Fibroblast of peridontal ligament (primary cell): Measurements from ENCODE around the gene PRR23C.
"Not testable (repeated sequence)": the region's sequence is repeated elsewhere in the genome, so short reads cannot be mapped to it uniquely, and the experiment has no call there.

Source experiments
- DNase-seq: peaks from one replicate; pipeline ENCODE4 v3.0.0-alpha.2; 2010; ENCODE audit errors: extremely low read depth

PRR23C gene

DNA sequence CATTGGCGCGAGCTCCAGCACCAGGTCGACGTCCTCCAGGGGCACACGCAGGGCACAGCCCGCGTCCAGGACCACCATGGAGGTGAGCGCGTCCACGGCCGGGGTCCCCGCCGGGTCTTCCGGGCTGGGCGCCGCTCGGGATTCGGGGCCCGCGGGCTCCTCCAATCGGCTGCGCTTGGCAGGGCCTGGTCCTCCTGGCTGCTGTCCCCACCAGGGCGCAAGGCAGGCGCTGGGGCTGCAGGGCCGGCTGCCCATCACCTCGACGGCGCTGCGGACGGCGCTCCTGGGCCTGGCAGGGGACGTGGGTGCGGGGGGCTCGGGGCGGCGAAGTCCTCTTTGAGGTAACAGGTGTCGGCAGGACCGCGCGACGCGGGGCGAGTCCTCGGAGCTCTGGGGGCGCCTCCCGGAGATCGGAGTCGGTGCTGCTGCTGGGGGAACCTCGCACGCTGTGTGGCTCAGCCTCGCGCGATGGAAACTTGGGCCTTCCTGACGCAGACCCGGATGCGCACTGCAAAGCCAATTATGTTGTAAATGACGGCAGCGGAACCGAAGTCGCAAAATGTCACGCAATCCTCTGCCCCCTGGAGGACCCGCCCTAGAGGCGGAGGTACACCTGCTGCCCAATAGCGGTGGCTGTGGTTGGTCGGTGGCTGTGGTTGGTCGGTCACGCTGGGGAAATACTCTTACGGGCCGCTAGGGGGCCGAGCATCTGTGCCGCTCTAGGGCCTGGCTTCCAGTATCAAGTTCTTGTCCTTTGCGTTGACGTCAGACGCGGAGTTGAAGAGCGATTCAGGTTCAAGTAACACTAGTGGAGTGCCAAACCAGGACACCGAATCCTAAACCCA, at the start of gene PRR23C:
TSS of gene PRR23C (minus strand) at position 527 of the 845 bp plus-strand sequence. CDS start at position 255, 272 bp downstream.
- DNase-seq, result no peak

DNA sequence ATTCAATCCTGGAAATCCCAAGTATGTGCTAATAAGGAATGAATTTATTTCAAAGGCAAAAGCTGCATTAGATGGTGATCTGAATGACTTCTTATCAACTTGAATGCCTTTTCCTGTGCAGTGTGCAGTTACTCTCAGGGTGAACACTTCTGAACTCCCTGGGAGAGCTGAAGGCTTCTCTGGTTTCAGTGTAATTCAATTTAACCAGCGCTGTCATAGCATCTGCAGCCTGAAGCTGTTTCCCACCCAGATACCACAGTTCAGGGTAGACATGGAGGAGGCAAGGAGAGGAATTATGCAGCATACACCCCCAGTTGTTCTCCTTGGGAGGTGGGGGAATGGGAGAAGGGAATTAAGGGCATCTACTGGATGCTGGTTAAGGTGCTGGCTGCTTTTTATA, 49.1 kb upstream of the PRR23C start:
- no peak for DNase-seq

DNA sequence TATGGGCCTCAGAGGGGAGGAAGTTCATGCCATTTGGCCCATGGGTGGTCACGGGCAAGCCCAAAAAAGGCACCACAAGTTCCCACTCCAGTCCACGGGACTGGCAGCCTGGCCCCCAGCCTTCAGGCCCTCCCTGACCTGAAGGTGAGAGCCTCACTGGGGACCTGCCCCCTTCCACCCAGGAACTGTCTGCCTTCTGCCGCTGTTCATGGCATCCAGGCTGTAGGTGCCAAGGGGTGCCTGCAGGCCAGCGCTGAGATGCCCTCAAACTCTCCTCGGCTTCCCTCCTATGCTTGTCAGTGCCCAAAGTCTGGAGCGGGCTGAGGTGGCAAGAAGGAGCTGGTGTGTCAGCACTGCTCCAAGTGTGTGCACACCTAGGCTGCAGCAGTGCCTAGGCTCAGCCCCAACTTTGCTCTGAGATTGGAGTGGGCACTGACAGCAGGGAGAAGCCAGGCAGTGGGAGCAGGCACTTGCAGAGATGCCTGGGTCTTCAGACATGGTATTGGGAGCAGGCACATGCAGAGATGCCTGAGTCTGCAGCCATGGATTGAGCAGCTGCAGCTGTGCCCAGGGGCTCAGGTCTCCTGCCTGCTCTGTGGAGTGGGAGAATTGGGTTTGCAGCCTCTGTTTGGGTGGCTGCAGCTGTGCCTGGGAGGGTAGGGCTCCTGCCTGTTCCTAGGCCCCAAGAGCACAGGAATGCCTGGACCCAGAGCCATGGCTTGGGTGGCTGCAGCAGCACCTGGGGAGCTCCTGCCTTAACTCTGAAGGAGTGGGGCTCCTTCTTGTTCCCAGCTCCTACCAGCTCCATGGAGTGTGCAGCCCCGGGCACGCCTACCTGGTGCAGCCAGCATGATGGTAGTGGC, 44.0 kb upstream of the PRR23C start:
- no peak for DNase-seq

DNA sequence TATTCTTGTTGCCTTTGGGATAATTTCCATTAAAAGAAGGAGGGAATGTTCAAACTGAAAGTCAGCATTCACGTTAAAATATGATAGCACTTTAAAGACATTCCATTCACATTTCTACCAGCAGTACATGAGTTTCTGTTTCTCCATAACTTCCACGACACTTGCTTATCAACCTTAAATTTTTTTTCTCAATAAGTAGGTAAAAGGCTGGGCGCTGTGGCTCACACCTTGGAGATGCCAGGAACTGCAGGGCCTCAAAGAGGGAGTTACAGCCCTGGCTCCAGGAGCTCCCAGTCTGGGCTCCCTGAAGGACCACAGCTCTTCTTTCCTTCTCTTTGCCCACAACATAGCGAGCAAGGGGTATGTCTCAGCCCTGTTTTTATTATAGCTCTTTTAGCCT, 42.9 kb upstream of the PRR23C start:
- DNase-seq, result no peak

DNA sequence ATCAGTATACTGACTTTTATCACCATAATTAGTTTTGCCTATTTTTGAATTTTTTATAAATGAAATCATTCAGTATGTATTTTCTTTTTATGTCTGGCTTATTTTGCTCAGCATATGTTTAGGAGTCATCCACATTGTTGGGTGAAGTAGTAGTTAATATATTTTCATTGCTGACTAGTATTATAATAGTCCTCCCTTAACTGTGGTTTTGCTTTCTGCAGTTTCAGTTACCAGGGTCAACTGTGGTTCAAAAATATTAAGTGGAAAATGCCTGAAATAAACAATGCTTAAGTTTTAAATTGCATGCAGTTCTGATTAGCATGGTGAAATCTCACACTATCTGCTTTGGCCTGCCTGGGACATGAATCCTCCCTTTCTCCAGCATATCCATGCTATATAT, 39.5 kb upstream of the PRR23C start:
- no peak for DNase-seq

DNA sequence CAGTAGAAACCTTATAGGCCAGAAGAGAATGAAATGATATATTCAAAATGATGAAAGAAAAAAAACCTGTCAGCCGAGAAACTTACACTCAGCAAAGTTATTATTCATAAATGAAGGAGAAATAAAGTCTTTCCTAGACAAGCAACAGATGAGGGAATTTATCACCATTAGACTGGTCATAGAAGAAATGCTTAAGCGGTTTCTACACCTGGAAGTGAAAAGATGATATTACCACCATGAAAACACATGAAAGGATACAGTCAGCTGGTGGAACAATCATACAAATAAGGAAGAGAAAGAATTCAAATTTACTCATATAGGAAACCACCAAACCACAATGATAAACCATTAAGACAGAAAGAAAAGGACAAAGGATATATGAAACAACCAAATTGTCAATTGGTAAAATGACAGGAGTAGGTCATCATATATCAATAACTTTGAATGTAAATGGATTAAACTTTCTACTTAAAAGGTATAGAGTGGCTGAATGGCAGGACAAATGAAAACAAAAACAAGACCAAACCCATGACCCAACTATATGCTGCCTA, 29.9 kb upstream of the PRR23C start:
- no peak for DNase-seq

DNA sequence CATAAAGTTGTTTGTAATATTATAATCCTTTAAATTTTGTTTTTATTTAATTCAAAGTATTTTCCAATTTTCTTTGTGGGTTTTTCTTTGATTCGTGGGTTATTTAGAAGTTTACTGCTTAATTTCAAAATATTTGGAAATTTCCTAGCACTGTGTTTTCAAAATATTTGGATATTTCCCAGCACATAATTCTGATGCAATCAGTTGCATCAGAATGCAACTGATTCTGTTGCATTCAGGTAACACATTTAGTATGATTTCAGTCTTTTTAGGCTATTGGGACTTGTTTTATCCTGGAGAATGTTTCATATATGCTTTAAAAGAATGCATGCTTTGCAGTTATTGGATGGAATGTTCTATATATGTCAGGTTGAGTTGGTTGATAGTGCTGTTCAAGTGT, 18.2 kb upstream of the PRR23C start:
- no peak for DNase-seq

DNA sequence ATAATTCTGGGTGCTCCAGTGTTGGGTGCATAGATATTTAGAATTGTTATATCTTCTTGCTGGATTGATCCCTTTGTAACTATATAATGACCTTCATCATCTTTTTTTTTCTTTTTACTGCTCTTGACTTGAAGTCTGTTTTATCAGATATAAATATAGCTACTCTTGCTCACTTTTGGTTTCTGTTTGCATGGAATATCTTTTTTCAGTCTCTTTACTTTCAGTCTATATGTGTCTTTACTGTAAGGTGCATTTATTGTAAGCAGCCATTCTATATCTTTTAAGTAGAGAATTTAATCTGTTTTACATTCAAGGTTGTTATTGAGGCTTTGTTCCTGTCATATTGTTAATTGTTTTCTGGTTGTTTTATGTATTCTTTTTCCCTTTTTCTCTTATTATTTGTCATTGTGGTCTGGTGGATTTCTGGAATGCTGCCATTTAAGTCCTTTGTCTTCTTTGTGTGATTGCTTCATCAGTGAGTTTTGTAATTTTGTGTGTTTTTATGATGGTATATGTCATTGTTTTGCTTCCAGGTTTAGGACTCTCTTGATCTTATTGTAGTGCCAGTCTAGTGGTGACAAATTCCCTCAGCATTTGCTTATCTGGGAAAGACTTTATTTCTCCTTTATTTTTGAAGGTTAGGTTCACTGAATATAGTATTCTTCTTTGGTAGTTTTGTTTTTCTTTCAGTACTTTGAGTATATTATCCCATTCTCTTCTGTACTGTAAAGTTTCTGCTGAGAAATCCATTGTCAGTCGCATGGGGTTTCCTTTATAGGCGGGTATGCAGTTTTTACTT, 8.3 kb upstream of the PRR23C start:
- DNase-seq, result no peak

DNA sequence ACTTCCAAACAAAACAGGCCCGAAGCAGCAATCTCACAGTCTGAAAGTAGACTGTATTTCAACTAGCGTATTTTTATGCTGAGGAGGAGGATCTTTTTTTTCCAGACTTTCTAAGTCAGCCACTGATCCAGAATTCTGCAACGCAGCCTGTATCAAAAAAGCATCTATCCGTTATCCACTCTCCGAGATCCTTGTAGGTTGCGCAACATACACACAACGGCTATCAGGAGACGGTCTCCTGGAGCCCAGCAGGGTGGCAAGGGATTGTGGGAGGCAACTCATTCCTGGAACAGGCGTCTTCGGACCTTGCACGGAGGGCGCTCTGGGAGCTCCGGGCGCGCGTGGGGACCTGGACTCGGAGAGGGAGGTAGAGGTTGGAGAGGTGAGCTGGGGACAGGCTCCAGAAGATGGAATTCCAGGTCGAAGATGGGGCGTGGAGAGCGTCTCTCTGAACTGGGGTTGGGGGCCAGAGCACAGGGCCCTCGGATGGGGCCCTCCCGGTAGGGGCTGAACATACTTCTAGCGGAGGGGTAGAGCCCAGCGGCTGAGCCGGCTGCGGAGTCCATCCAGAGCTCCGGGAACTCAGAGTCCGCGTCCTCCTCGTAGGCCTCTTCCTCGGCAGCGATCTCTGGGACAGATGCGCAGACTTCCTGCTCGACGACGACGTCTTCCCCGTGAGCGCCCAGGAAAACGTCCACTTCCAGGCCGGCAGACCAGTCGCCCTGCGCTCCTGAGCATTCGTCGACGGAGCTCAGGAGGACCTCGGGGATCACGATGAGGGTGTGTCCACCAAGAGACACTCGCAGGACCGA, 932 bp downstream of the PRR23C start:
- no peak for DNase-seq

DNA sequence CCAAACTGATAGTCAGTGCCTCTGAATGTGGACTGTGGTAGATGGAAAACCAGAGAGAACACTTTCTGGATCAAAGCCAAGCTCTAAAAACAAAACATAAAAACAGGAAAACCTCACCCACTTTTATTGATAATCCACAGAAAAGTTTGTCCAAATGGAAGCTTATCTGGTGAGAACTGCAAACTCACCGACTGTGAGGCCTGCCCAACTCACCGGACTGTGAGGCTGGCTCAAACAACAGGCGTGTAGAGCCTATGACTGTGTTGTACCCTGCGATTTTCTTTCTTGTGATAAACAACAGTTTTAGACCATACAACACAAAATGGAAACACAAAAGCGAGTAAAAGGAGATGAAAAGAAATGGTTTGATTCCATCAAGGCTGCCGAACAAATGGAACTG, 7.2 kb downstream of the PRR23C start:
- DNase-seq, result no peak

DNA sequence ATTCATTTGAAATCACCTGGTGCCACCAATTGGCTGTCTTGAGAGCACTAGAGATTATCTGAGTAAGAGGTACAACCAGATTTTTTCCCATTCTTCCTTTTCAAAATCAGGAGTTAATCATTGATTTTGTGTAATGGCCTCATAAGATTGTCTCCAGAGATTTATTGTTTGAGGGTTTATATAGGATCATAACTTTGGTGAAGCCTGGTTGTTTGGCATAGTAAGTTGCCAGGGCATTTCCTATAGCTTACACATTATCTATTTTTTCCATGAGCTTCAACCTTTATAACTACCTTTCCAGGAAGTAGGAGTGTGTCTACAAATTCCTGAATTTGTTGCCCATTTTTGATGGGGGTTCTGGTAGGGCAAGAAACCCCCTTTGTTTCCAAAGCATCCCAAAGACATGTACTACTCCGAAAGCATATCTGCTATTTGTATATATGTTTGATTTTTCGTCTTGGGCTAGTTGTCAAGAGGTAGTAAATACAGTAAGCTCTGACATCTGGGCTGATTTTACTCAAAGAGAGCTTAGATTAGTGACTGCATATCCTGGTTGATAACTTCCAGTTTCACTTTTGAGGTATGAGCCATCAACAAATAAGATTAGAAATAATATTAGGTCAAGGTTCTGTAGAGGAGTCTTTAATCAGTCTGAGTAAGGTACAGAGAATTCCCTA, 12.2 kb downstream of the PRR23C start:
- DNase-seq, result no peak

DNA sequence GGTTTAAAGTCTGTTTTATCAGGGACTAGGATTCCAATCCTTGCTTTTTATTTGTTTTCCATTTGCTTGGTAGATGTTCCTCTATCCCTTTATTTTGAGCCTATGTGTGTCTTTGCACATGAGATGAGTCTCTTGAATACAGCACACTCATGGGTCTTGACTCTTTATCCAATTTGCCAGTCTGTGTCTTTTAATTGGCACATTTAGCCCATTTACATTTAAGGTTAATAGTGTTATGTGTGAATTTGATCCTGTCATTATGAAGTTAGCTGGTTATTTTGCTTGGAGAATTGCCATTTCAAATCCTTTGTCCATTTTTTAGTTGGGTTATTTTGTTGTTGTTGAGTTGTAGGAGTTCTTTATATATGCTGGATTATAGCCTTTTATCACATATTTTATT, 14.1 kb downstream of the PRR23C start:
- DNase-seq, result not testable (repeated sequence)

DNA sequence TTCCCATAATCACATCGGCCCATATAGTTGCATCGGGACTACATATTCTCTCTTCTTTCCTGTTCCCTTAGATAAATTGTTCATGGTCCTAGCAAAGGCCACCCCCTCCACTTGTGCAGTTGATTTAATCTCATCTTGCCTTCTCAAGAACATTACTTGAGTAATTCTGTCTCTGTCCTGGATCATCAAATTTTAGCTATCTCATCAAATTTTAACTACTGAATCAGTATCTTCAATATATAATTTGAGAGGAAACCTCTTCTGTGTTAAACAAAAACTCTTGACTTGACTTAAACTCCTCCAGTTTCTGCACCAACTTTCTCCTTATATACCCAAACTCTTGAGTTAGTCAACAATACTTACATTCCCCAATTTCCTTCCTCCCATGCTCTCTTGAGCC, 19.7 kb downstream of the PRR23C start:
- no peak for DNase-seq

DNA sequence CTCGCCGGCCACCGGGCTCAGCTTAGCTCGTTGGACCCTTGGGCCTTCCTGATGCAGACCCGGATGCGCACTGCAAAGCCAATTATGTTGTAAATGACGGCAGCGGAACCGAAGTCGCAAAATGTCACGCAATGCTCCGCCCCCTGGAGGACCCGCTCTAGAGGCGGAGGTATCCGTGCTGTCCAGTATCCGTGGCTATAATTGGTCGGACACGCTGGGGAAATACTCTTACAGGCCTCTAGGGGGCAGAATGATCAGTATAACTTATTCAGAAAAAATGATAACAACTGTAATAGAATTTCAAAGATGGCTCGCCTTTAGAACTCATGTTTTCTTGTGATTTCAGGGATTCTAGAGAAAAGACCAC, 23.8 kb downstream of the PRR23C start, which contains the start of gene PRR23B:
TSS of gene PRR23B (minus strand) at position 59 of the 367 bp plus-strand sequence. CDS start 265 bp downstream, outside the sequence.
- no peak for DNase-seq

DNA sequence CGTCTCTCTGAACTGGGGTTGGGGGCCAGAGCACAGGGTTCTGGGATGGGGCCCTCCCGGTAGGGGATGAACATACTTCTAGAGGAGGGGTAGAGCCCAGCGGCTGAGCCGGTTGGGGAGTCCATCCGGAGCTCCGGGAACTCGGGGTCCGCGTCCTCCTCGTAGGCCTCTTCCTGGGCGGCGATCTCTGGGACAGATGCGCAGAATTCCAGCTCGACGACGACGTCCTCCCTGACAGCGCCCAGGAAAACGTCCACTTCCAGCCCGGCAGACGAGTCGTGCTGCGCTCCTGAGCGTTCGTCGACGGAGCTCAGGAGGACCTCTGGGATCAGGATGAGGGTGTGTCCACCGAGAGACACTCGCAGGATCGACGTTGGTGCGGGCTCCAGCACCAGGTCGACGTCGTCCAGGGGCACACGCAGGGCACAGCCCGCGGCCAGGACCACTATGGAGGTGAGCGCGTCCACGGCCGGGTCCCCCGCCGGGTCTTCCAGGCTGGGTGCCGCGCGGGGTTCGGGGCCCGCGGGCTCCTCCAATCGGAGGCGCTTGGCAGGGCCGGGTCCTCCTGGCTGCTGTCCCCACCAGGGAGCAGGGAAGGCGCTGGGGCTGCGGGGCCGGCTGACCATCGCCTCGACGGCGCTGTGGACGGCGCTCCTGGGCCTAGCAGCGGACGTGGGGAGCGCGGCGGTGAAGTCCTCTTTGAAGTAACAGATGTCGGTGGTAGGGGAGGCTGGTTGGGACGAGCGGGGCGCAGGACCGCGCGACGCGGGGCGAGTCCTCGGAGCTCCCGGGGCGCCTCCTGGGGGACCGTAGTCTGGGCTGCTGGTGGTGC, 24.4 kb downstream of the PRR23C start:
- no peak for DNase-seq

DNA sequence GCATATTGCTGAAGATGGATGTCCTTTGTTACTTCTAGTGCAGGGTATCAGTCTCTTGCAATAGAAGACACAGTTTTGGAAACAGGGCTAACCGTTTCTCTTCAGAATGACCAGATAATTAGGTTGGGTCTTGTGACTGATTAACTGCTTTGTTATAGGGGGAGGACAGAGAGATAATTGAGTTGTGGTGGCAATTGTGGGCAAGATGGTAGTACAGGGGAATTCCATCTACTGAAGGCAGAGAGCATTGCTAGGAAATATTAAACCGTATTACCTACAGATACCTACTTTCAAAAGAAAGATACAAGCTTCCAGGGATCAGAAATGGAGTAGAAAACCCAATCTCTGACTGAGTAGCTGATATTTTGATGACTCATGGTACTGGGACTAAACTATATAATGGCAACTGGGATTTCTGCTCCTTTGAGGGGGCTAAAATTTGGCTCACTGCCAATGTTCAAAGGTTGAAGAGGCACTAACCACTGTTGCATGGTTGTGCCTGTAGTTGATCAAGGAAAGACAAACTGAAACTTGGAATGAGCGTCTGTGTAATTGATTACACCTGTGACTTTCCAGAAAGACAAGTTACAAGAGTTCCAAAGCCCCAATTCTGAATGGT, 28.2 kb downstream of the PRR23C start:
- no peak for DNase-seq

DNA sequence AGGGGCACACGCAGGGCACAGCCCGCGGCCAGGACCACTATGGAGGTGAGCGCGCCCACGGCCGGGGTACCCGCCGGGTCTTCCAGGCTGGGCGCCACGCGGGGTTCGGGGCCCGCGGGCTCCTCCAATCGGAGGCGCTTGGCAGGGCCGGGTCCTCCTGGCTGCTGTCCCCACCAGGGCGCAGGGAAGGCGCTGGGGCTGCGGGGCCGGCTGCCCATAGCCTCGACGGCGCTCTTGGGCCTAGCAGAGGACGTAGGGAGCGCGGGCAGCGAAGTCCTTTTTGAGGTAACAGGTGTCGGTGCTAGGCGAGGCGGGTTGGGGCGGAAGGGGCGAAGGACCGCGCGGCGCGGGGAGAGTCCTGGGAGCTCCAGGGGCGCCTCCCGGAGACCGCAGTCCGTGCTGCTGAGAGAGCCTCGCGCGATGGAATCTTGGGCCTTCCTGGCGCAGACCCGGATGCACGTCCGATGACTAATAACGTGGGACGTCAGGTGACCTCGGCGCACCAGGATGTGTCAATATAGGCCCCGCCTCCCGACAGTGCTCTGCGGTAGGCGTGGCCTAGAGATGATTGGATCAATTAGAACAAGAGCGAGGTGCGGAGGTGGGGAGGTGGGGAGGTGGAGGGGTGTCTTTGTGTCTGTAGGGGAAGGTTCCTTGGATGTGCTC, 38.5 kb downstream of the PRR23C start, which contains the start of gene PRR23A:
TSS of gene PRR23A (minus strand) at position 218 of the 666 bp plus-strand sequence. CDS start at position 218, 0 bp downstream.
- DNase-seq, result no peak

DNA sequence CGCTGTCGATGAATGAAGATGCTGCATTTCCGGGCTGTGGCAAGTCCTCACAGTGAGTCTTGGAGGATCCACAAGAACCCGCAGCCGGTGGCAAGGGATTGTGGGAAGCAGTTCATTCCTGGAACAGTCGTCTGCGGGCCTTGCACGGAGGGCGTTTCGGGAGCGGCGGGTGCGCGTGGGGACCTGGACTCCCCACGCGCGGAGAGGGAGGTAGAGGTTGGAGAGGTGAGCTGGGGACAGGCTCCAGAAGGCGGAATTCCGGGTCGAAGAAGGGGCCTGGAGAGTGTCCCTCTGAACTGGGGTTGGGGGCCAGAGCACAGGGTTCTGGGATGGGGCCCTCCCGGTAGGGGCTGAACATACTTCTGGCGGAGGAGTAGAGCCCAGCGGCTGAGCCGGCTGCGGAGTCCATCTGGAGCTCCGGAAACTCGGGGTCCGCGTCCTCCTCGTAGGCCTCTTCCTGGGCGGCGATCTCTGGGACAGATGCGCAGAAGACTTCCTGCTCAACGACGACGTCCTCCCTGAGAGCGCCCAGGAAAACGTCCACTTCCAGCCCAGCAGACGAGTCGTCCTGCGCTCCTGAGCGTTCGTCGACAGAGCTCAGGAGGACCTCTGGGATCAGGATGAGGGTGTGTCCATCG, 39.2 kb downstream of the PRR23C start:
- no peak for DNase-seq
